A673 (cell line): Measurements from ENCODE around the gene ACSF3. TPM values are rescaled to one million over a fixed set of nuclear protein-coding genes. Genes with fewer than 3 reads are reported as not detected.

Source experiments
- BruUV-seq: library from RNA; stranded (reverse); fragments of 400-500 nt; replicated peaks from 2 replicates; lab custom pipeline; 2021; lab: Mats Ljungman, UMichigan
- CTCF ChIA-PET: fragments of 300-600 bp; sonication (Branson Sonifier 250); formaldehyde crosslinking; loops from one replicate; lab custom pipeline; 2022; ENCODE audit warnings: antibody characterized with exemption; lab: Charles Lee
- POLR2A ChIA-PET: fragments of 300-600 bp; sonication (Branson Sonifier 250); formaldehyde crosslinking; loops from one replicate; lab custom pipeline; 2022; ENCODE audit warnings: antibody characterized with exemption; ENCODE audit not compliant: low non-redundant PET; lab: Charles Lee
- DNase-seq: peaks from one replicate; pipeline ENCODE4 v3.0.0-alpha.2; 2015; ENCODE audit warnings: low spot score
- H3K27ac ChIP-seq: fragments of 200-600 bp; sonication (generic); 2 replicates; pipeline ENCODE4 v1.5.1; 2016; ENCODE audit warnings: mixed run types, low read depth, mild to moderate bottlenecking, mixed read lengths, antibody characterized with exemption, low read length; ENCODE audit not compliant: poor library complexity, severe bottlenecking
- H3K27me3 ChIP-seq: fragments of 200-600 bp; sonication (generic); replicated peaks from 2 replicates; pipeline ENCODE4 v1.6.1; 2017; ENCODE audit warnings: mixed run types, low read depth, mild to moderate bottlenecking, mixed read lengths, antibody characterized with exemption, low read length; ENCODE audit not compliant: insufficient read depth, poor library complexity
- H3K36me3 ChIP-seq: fragments of 200-600 bp; sonication (generic); 2 replicates; pipeline ENCODE4 v1.6.1; 2016; ENCODE audit warnings: mixed run types, mild to moderate bottlenecking, mixed read lengths, antibody characterized with exemption, low read length; ENCODE audit not compliant: insufficient read depth, poor library complexity, severe bottlenecking
- H3K4me1 ChIP-seq: fragments of 200-600 bp; sonication (generic); 2 replicates; pipeline ENCODE4 v1.6.1; 2017; ENCODE audit warnings: mixed run types, mild to moderate bottlenecking, mixed read lengths, antibody characterized with exemption, low read length; ENCODE audit not compliant: insufficient read depth, poor library complexity, severe bottlenecking
- H3K4me3 ChIP-seq: fragments of 200-600 bp; sonication (generic); 2 replicates; pipeline ENCODE4 v1.5.1; 2016; ENCODE audit warnings: low read depth, mixed run types, mild to moderate bottlenecking, mixed read lengths, low read length; ENCODE audit not compliant: poor library complexity, severe bottlenecking
- H3K9me3 ChIP-seq: fragments of 200-600 bp; sonication (generic); 2 replicates; pipeline ENCODE4 v1.6.1; 2016; ENCODE audit warnings: mixed run types, low read depth, mild to moderate bottlenecking, mixed read lengths, antibody characterized with exemption, low read length; ENCODE audit not compliant: poor library complexity, severe bottlenecking
- CTCF ChIP-seq: fragments of 300-800, 200-600 bp; sonication (generic); conservative IDR thresholded peaks from 2 replicates; pipeline ENCODE4 v1.5.1; 2017; ENCODE audit warnings: low read depth, mild to moderate bottlenecking, antibody characterized with exemption, low read length, moderate library complexity, mixed read lengths
- EZH2 ChIP-seq: fragments of 200-600 bp; sonication (generic); IDR thresholded peaks from 2 replicates; pipeline ENCODE4 v1.6.1; 2017; ENCODE audit warnings: borderline replicate concordance, low read depth, mild to moderate bottlenecking, mixed read lengths, antibody characterized with exemption, low read length; ENCODE audit not compliant: poor library complexity, severe bottlenecking
- intact Hi-C: fragments of 100-400 bp; cut with micrococcal nuclease; formaldehyde crosslinking; loops from one replicate; pipeline ENCODE4 v1.10.0; 2022; ENCODE audit not compliant: unreplicated experiment
- total RNA-seq: library from RNA; stranded (reverse); gene quantifications from 2 replicates; pipeline ENCODE4 v1.2.3, GENCODE V29; 2021

The ACSF3 gene
- total RNA-seq, 1 experiment from 2014 or later, result 27.7 TPM

- Histone ChIP-seq H3K27ac (no peak overlapping the region), H3K36me3 (no peaks in the 10 kb centered on the region), H3K27me3 (no peaks in the 10 kb centered on the region), H3K4me1 (no peaks in the 10 kb centered on the region), H3K9me3 (no peaks in the 10 kb centered on the region), H3K4me3 (no peak overlapping the region)
- TF ChIP-seq CTCF (no peak), EZH2 (no peak)
- CTCF ChIA-PET, result no interaction called here
- BruUV-seq, result no TSS peak
- intact Hi-C loops, result no loop called here
- no peak for DNase-seq
- POLR2A ChIA-PET, result no interaction called here
Observed at GRCh38 chr16:89154390-89155183, 60.9 kb downstream of the ACSF3 start.

GRCh38 chr16:89155184-89155679, 61.6 kb downstream of the ACSF3 start:
- no TSS peak for BruUV-seq

More at GRCh38 chr16:89155184-89155679, 61.6 kb downstream of the ACSF3 start:
- H3K9me3 ChIP-seq, result no peaks in the 10 kb centered on the region
- H3K36me3 ChIP-seq, result no peaks in the 10 kb centered on the region
- H3K4me1 ChIP-seq, result no peaks in the 10 kb centered on the region
- H3K27me3 ChIP-seq, result no peaks in the 10 kb centered on the region
- intact Hi-C loops, result no loop called here
- CTCF ChIA-PET, result interaction anchor here (0.5 kb wide), 1 partner anchor 418 kb away, joined by 15 read pairs; no protein-coding TSS in a partner anchor
- POLR2A ChIA-PET, result no interaction called here
- TF ChIP-seq EZH2 (no peak), CTCF (no peak)
- no peak overlapping the region for H3K27ac ChIP-seq
- DNase-seq, result no peak
- H3K4me3 ChIP-seq, result no peak overlapping the region
